ENCODE results near the gene CEBPZOS.

CEBPZOS gene

GRCh38 chr2:37196320-37197195 lies at the start of gene CEBPZOS:
CEBPZOS (plus strand) TSS chr2:37196496; CDS start chr2:37199705, 3,209 bp downstream.
- Histone ChIP-seq H3K27ac (ENCODE audit: low read depth, low read length) (peak within 1 kb of the TSS; percentile 98), H3K4me1 (ENCODE audit: insufficient read depth, low read length) (peaks cover 15% of the 10 kb centered on the region), H3K27me3 (ENCODE audit: control insufficient read depth in 1 of 2, insufficient read depth in 2 of 2, low read length in 2 of 2) (no peaks in the 10 kb centered on the region), H3K9me3 (ENCODE audit: low read length) (no peaks in the 10 kb centered on the region), H3K36me3 (ENCODE audit: insufficient read depth, low read length) (peaks cover 13% of the 10 kb centered on the region), H3K9ac (ENCODE audit: low read length) (peak within 1 kb of the TSS; percentile 92), H3K4me3 (ENCODE audit: low read depth in 1 of 2, low read length in 2 of 2) (peak within 1 kb of the TSS; percentile 45 to 95)

- H3K27ac ChIP-seq (ENCODE audit: low read depth, low read length), result no peak overlapping the region
- H3K27me3 ChIP-seq (ENCODE audit: control insufficient read depth in 1 of 2, insufficient read depth in 2 of 2, low read length in 2 of 2), result no peaks in the 10 kb centered on the region
- no peaks in the 10 kb centered on the region for H3K9me3 ChIP-seq (ENCODE audit: low read length)
- no peak overlapping the region for H3K4me3 ChIP-seq (ENCODE audit: low read depth in 1 of 2, low read length in 2 of 2)
- no peaks in the 10 kb centered on the region for H3K4me1 ChIP-seq (ENCODE audit: insufficient read depth, low read length)
- H3K36me3 ChIP-seq (ENCODE audit: insufficient read depth, low read length), result peaks cover 52% of the 10 kb centered on the region
- no peak overlapping the region for H3K9ac ChIP-seq (ENCODE audit: low read length)
These were observed 48.0 kb upstream of the CEBPZOS start for GRCh38 chr2:37148325-37148724.

- Histone ChIP-seq H3K27ac (ENCODE audit: low read depth, low read length) (no peak overlapping the region), H3K36me3 (ENCODE audit: insufficient read depth, low read length) (peaks cover 40% of the 10 kb centered on the region), H3K4me3 (ENCODE audit: low read depth in 1 of 2, low read length in 2 of 2) (no peak overlapping the region)
These were observed 46.5 kb upstream of the CEBPZOS start for GRCh38 chr2:37149626-37150322.

DNA sequence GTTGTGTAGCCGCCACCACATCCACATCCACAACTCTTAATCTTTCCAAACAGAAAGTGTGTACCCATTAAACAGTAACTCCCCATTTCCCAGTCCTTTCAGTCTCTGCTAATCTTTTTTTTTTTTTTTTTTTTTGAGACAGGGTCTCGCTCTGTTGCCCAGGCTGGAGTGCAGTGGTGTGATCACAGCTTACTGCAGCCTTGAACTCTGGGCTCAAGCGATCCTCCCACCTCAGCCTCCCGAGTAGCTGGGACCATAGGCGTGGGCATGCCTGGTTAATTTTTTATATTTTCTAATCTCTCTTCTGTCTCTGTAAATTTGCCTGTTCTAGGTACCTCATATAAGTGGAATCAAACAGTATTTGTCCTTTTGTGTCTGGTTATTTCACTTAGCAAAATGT lies 43.1 kb upstream of the CEBPZOS start:
- Histone ChIP-seq H3K27ac (ENCODE audit: low read depth, low read length) (no peak overlapping the region), H3K4me1 (ENCODE audit: insufficient read depth, low read length) (peaks cover 18% of the 10 kb centered on the region), H3K27me3 (ENCODE audit: control insufficient read depth in 1 of 2, insufficient read depth in 2 of 2, low read length in 2 of 2) (no peaks in the 10 kb centered on the region), H3K9ac (ENCODE audit: low read length) (no peak overlapping the region), H3K9me3 (ENCODE audit: low read length) (no peaks in the 10 kb centered on the region), H3K4me3 (ENCODE audit: low read depth in 1 of 2, low read length in 2 of 2) (no peak overlapping the region), H3K36me3 (ENCODE audit: insufficient read depth, low read length) (peaks cover 14% of the 10 kb centered on the region)

More at GRCh38 chr2:37149626-37150322, 46.5 kb upstream of the CEBPZOS start:
- H3K9ac ChIP-seq (ENCODE audit: low read length), result no peak overlapping the region
- H3K27me3 ChIP-seq (ENCODE audit: control insufficient read depth in 1 of 2, insufficient read depth in 2 of 2, low read length in 2 of 2), result no peaks in the 10 kb centered on the region
- H3K9me3 ChIP-seq (ENCODE audit: low read length), result no peaks in the 10 kb centered on the region
- H3K4me1 ChIP-seq (ENCODE audit: insufficient read depth, low read length), result peaks cover 1% of the 10 kb centered on the region

- Histone ChIP-seq H3K27me3 (ENCODE audit: control insufficient read depth in 1 of 2, insufficient read depth in 2 of 2, low read length in 2 of 2) (no peaks in the 10 kb centered on the region), H3K4me1 (ENCODE audit: insufficient read depth, low read length) (peaks cover 18% of the 10 kb centered on the region), H3K9me3 (ENCODE audit: low read length) (no peaks in the 10 kb centered on the region), H3K9ac (ENCODE audit: low read length) (no peak overlapping the region), H3K4me3 (ENCODE audit: low read depth in 1 of 2, low read length in 2 of 2) (no peak overlapping the region), H3K36me3 (ENCODE audit: insufficient read depth, low read length) (peaks cover 5% of the 10 kb centered on the region), H3K27ac (ENCODE audit: low read depth, low read length) (no peak overlapping the region)
These were observed 41.5 kb upstream of the CEBPZOS start for GRCh38 chr2:37154785-37155184.

DNA sequence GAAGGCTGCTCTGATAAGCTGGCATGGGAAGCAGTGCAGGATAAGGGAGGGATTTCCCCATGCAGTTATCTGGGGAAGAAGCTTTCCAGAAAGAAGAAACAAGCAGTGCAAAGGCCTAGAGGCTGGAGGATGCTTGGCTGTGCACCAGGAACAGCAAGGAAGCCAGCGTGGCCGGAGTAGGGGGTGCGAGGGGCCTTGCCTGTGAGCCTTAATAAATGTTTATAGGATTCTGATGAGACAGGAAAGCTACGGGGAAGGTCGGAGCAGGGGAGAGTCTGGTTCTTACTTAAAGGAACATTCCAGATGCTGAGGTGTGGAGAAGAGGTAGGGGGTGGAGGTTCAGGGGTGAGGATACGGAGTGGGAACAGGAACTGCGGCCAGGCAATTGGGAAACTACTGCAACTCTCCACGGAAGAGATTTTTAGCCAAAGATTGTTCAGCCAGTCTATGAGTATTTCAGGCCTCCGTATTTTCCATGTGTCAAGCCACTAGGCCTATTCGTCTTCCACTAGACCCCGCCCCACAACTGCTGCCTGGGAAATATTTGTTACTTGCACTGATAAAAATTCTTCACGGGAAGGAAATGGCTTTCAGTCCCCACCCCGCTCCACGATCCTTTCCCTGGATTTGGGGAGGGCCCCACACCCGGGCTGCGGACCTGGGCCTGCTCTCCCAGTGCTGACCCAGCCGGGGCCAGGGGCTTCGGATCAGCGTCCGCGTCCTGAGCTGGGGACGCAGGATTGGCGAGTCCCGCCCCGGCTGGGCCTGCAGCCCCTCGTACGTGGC lies 40.0 kb upstream of the CEBPZOS start:
- Histone ChIP-seq H3K9ac (ENCODE audit: low read length) (peak overlapping the region; percentile 54), H3K27me3 (ENCODE audit: control insufficient read depth in 1 of 2, insufficient read depth in 2 of 2, low read length in 2 of 2) (no peaks in the 10 kb centered on the region), H3K4me1 (ENCODE audit: insufficient read depth, low read length) (peaks cover 18% of the 10 kb centered on the region), H3K9me3 (ENCODE audit: low read length) (no peaks in the 10 kb centered on the region), H3K4me3 (ENCODE audit: low read depth in 1 of 2, low read length in 2 of 2) (peak overlapping the region; percentile 75 to 87), H3K36me3 (ENCODE audit: insufficient read depth, low read length) (peaks cover 5% of the 10 kb centered on the region), H3K27ac (ENCODE audit: low read depth, low read length) (peak overlapping the region; percentile 80)

DNA sequence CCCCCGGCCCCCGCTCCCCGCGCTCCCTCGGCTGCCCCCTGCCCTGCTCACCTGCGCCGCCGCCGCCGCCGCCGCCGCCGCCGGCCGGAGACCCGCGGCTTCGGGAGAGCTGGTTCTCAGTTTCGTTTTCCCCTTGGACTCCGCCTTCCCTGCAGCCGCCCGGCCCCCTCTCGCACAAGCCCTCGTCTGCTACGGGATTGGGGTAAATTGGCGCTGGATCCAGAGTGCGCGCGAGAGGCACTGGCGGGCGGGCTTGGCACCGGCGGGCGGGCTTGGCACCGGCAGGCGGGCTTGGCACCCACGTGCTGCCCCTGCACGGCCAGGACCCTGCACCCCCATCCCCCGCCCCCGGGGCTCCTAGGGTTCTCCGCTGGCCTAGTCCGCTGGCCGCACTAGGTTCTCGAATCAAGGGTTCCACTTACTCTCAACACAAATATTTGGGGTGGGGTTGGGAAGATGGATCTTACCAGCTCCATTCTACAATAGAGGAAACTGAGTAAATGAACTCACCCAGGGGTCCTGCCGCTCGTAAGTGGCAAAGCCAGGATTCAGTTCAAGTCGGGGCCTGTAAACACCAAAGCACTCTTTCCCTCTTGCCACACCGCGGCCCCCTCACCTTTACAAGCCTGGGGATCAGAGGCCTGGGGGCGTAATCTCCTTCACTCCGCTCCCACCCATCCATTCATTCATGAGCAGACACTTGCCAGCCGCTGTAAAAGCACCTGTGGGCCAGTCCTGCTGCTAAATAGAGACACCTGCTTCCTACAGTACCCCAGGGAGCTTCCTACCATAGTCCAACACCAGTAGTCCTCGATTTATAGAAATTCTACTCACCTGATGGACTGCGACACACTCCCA lies 39.2 kb upstream of the CEBPZOS start, which contains the start of gene EIF2AK2:
Gene EIF2AK2, minus strand, starts transcription at position 124 of the 858 bp plus-strand sequence. CDS start 9,174 bp downstream, outside the sequence.
- peaks cover 18% of the 10 kb centered on the region for H3K4me1 ChIP-seq (ENCODE audit: insufficient read depth, low read length)
- peak within 1 kb of the TSS; percentile 54 for H3K9ac ChIP-seq (ENCODE audit: low read length)
- H3K9me3 ChIP-seq (ENCODE audit: low read length), result no peaks in the 10 kb centered on the region
- H3K4me3 ChIP-seq (ENCODE audit: low read depth in 1 of 2, low read length in 2 of 2), result peak within 1 kb of the TSS; percentile 75 to 87
- H3K27me3 ChIP-seq (ENCODE audit: control insufficient read depth in 1 of 2, insufficient read depth in 2 of 2, low read length in 2 of 2), result no peaks in the 10 kb centered on the region
- H3K36me3 ChIP-seq (ENCODE audit: insufficient read depth, low read length), result peaks cover 5% of the 10 kb centered on the region
- H3K27ac ChIP-seq (ENCODE audit: low read depth, low read length), result peak within 1 kb of the TSS; percentile 80

DNA sequence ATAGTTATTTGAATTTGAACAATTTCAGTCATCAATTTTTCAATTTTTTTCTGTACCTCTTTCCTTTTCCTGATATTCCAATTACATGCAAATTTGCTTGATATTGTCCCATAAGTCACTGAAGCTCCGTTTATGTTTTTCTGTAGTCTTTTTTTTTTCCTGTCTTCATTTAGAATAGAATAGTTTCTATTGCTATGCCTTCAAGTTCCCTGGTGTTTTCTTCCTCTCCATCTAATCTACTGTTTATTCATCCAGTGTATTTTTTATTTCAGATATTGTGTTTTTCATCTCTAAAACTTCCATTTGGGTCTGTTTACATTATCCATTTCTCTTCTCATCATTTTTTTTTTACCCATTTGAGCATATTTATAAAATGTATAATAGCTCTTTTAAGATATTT lies 31.5 kb upstream of the CEBPZOS start:
- Histone ChIP-seq H3K4me1 (ENCODE audit: insufficient read depth, low read length) (no peaks in the 10 kb centered on the region), H3K36me3 (ENCODE audit: insufficient read depth, low read length) (no peaks in the 10 kb centered on the region), H3K9ac (ENCODE audit: low read length) (no peak overlapping the region)

GRCh38 chr2:37167636-37168180 lies 28.6 kb upstream of the CEBPZOS start:
- H3K27ac ChIP-seq (ENCODE audit: low read depth, low read length), result no peak overlapping the region
- H3K9ac ChIP-seq (ENCODE audit: low read length), result no peak overlapping the region
- H3K9me3 ChIP-seq (ENCODE audit: low read length), result no peaks in the 10 kb centered on the region
- no peak overlapping the region for H3K4me3 ChIP-seq (ENCODE audit: low read depth in 1 of 2, low read length in 2 of 2)
- H3K27me3 ChIP-seq (ENCODE audit: control insufficient read depth in 1 of 2, insufficient read depth in 2 of 2, low read length in 2 of 2), result no peaks in the 10 kb centered on the region
- H3K36me3 ChIP-seq (ENCODE audit: insufficient read depth, low read length), result no peaks in the 10 kb centered on the region
- H3K4me1 ChIP-seq (ENCODE audit: insufficient read depth, low read length), result no peaks in the 10 kb centered on the region

More for the DNA sequence above, 31.5 kb upstream of the CEBPZOS start:
- Histone ChIP-seq H3K9me3 (ENCODE audit: low read length) (no peaks in the 10 kb centered on the region), H3K4me3 (ENCODE audit: low read depth in 1 of 2, low read length in 2 of 2) (no peak overlapping the region), H3K27ac (ENCODE audit: low read depth, low read length) (no peak overlapping the region), H3K27me3 (ENCODE audit: control insufficient read depth in 1 of 2, insufficient read depth in 2 of 2, low read length in 2 of 2) (no peaks in the 10 kb centered on the region)

DNA sequence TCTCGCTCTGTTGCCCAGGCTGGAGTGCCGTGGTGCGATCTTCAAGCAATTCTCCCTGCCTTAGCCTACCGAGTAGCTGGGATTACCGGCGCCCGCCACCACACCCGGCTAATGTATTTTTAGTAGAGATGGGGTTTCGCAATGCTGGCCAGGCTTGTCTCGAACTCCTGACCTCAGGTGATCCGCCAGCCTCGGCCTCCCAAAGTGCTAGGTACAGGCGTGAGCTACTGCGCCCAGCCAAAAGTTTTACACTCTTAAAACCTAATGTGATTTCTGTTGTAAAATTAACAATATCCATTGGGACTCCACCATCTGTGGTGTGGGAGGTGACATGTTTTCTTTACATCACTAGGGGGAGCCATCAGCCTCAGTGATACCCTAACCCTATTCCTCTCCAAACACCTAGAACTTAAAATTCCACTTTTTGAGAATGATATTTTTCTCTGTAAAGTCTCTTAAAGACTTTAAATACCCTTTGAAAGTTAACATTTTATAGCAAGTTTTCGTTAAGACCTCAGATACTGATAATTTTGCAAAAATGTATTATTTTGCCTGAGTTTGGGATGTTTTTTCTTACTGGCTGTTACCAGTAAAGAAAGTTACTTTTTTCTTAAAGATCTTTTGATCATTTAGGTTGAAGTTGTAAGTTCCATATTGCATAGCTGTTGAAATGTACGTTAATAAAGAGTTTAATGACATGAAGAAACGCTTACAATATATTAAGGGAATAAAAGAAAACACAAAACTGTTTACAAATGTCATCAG lies 27.9 kb upstream of the CEBPZOS start:
- no peak overlapping the region for H3K4me3 ChIP-seq (ENCODE audit: low read depth in 1 of 2, low read length in 2 of 2)
- no peak overlapping the region for H3K9ac ChIP-seq (ENCODE audit: low read length)
- no peaks in the 10 kb centered on the region for H3K36me3 ChIP-seq (ENCODE audit: insufficient read depth, low read length)
- H3K27me3 ChIP-seq (ENCODE audit: control insufficient read depth in 1 of 2, insufficient read depth in 2 of 2, low read length in 2 of 2), result no peaks in the 10 kb centered on the region
- H3K9me3 ChIP-seq (ENCODE audit: low read length), result no peaks in the 10 kb centered on the region
- no peaks in the 10 kb centered on the region for H3K4me1 ChIP-seq (ENCODE audit: insufficient read depth, low read length)
- no peak overlapping the region for H3K27ac ChIP-seq (ENCODE audit: low read depth, low read length)

All from muscle layer of colon (tissue), 2 donors.